Left ventricle myocardium inferior (tissue), 1 donor: ENCODE results near the gene GPR55. TPM values are rescaled to one million over a fixed set of nuclear protein-coding genes. Genes with fewer than 3 reads are reported as not detected.
"Not testable (repeated sequence)": the region's sequence is repeated elsewhere in the genome, so short reads cannot be mapped to it uniquely, and the experiment has no call there.

Experiments
- DNase-seq: peaks from one replicate; pipeline ENCODE4 v3.0.0-alpha.2; 2020
- H3K27ac ChIP-seq: fragments of 200-600 bp; replicated peaks from 2 replicates; pipeline ENCODE4 v1.8.0; 2021
- H3K27me3 ChIP-seq: fragments of 200-600 bp; 2 replicates; pipeline ENCODE4 v1.8.0; 2021; ENCODE audit warnings: low read depth
- H3K36me3 ChIP-seq: fragments of 200-600 bp; 2 replicates; pipeline ENCODE4 v1.8.0; 2021
- H3K4me1 ChIP-seq: fragments of 200-600 bp; 2 replicates; pipeline ENCODE4 v1.8.0; 2021
- H3K4me3 ChIP-seq: fragments of 200-600 bp; 2 replicates; pipeline ENCODE4 v1.8.0; 2021; ENCODE audit warnings: mild to moderate bottlenecking, moderate library complexity
- H3K9me3 ChIP-seq: fragments of 200-600 bp; replicated peaks from 2 replicates; pipeline ENCODE4 v1.8.0; 2021
- intact Hi-C: fragments of 100-400 bp; cut with micrococcal nuclease; formaldehyde crosslinking; loops from one replicate; pipeline ENCODE4 v1.11.0; 2022
- total RNA-seq: library from RNA; stranded (reverse); fragmentation: NEBNext Ultra II Directional; extraction: Animal tissue kit (Norgen Biotek cat#: 25700); gene quantifications from one replicate; pipeline ENCODE4 v1.2.1, GENCODE V29; 2021
- TF ChIP-seq, protein P1 (sequence below): fragments of 200-600 bp; IDR thresholded peaks from 2 replicates; pipeline ENCODE4 v1.8.0; 2021; ENCODE audit warnings: antibody characterized with exemption, mild to moderate bottlenecking, borderline replicate concordance
- donor health status: DM: no; HTN: yes; CAD: no; lungs with severe emphysema.

Gene GPR55
- total RNA-seq, 1 donor from 2014 or later, result not detected

DNA sequence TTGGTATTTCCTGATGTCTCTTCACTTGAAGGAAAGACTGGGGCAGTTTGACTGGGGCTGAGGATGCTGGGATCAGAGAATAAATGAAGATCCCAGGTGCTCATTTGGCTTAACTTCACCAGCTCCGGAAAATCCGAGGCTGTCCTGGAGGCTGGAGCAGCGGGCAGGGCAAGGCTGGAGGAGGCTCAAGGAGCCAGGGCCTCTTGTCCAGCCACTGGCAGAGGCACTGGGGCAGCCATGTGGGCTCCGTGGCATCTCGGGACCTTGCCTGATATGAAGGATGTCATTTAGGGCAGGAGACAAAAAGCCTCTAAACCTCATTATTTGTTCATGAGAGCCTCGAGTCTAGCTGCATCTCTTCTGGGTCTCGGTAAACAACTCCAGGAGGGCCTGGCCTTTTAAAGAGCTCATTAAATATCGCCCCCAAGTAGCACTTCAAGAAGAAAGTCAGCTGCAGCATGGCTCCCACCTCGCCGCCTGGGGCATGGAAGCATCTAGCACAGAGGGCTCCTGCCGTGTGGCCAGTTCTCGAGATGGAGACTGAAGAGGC is 13.5 kb upstream of the GPR55 start:
- TF ChIP-seq, protein P1, sequence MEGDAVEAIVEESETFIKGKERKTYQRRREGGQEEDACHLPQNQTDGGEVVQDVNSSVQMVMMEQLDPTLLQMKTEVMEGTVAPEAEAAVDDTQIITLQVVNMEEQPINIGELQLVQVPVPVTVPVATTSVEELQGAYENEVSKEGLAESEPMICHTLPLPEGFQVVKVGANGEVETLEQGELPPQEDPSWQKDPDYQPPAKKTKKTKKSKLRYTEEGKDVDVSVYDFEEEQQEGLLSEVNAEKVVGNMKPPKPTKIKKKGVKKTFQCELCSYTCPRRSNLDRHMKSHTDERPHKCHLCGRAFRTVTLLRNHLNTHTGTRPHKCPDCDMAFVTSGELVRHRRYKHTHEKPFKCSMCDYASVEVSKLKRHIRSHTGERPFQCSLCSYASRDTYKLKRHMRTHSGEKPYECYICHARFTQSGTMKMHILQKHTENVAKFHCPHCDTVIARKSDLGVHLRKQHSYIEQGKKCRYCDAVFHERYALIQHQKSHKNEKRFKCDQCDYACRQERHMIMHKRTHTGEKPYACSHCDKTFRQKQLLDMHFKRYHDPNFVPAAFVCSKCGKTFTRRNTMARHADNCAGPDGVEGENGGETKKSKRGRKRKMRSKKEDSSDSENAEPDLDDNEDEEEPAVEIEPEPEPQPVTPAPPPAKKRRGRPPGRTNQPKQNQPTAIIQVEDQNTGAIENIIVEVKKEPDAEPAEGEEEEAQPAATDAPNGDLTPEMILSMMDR, result no peak
- Histone ChIP-seq H3K4me1 (peaks cover 6% of the 10 kb centered on the region), H3K36me3 (no peaks in the 10 kb centered on the region), H3K4me3 (no peak overlapping the region), H3K9me3 (peaks cover 20% of the 10 kb centered on the region), H3K27me3 (peaks cover 57% of the 10 kb centered on the region), H3K27ac (no peak overlapping the region)
- DNase-seq, result no peak
- intact Hi-C loops, result no loop called here

DNA sequence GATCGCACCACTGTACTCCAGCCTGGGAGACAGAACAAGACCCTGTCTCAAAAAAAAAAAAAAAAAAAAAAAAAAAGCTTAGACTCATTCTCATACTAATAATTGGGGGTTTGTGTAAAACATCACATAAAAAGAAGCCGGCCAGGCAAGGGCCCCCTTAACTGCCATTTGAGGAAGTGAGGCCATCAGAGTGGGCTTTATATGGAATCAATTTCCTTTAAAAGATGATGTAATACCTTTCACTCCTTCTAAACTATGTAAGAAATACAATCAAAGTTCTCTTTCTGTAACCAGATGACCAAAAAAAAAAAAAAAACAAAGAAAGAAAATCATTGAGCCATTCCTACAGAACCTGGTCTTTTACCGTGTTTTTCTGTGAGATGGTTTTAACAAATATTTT is 13.1 kb upstream of the GPR55 start:
- peaks cover 11% of the 10 kb centered on the region for H3K4me1 ChIP-seq
- H3K27ac ChIP-seq, result no peak overlapping the region
- TF ChIP-seq, protein P1, result no peak
- no peak for DNase-seq
- intact Hi-C loops, result no loop called here
- no peak overlapping the region for H3K4me3 ChIP-seq
- peaks cover 57% of the 10 kb centered on the region for H3K27me3 ChIP-seq
- H3K9me3 ChIP-seq, result peaks cover 20% of the 10 kb centered on the region
- no peaks in the 10 kb centered on the region for H3K36me3 ChIP-seq

DNA sequence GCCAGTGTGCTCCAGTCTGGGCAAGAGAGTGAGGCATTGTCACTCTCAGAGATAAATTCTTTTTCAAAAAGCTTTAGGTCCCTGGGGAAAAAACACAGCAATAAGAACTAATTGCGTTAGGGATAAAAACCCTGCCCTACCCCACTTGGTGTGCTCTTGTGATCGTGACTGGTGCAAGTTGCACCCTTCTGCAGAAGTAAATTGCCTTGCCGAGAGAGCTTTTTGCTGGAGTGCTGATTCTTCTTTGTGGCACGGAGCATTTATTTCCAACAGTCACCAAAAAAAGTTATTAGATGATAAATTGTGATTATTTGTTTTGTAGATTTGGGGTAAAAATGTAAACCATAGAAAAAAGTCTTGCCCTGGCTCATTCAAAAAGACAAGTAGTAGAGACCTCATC is 12.3 kb upstream of the GPR55 start:
- intact Hi-C loops, result no loop called here
- Histone ChIP-seq H3K36me3 (no peaks in the 10 kb centered on the region), H3K27me3 (peaks cover 57% of the 10 kb centered on the region), H3K4me3 (no peak overlapping the region), H3K27ac (no peak overlapping the region), H3K9me3 (peaks cover 20% of the 10 kb centered on the region), H3K4me1 (peaks cover 18% of the 10 kb centered on the region)
- TF ChIP-seq, protein P1, result no peak
- DNase-seq, result no peak

DNA sequence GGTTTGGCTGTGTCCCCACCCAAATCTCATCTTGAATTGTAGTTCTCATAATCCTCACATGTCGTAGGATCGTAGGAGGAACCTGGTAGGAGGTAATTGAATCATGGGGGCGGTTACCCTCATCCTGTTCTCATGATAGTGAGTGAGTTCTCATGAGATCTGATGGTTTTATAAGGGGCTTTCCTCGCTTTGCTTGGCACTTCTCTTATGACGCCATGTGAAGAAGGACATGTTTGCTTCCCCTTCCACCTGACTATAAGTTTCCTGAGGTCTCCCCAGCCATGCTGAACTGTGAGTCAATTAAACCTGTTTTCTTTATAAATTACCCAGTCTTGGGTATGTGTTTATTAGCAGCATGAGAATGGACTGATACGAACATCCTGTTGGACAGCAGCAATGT is 11.2 kb upstream of the GPR55 start:
- H3K4me1 ChIP-seq, result peaks cover 25% of the 10 kb centered on the region
- H3K4me3 ChIP-seq, DNase-seq, H3K36me3 ChIP-seq, H3K27ac ChIP-seq, intact Hi-C loops: not testable (repeated sequence)
- peaks cover 20% of the 10 kb centered on the region for H3K9me3 ChIP-seq
- peaks cover 50% of the 10 kb centered on the region for H3K27me3 ChIP-seq

DNA sequence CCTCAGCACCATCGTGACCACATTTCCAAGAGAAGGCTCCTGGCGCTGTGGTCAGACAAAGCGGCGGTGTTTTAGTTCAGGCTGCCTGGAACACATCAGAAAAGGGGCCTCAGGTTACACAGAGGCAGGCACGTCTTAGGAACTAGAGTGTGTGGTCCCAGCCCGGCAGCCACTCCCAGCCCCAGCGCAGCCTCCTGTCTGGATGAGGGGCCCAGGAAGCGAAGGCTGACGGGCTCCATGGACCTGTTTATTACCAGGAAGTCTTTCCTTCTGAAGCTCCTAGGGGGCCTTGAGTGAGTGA is 10.0 kb upstream of the GPR55 start:
- Histone ChIP-seq H3K27me3 (peaks cover 50% of the 10 kb centered on the region), H3K4me3 (no peak overlapping the region), H3K9me3 (peaks cover 20% of the 10 kb centered on the region), H3K4me1 (peaks cover 25% of the 10 kb centered on the region), H3K36me3 (no peaks in the 10 kb centered on the region), H3K27ac (no peak overlapping the region)
- TF ChIP-seq, protein P1, result no peak
- DNase-seq, result no peak
- intact Hi-C loops, result no loop called here

DNA sequence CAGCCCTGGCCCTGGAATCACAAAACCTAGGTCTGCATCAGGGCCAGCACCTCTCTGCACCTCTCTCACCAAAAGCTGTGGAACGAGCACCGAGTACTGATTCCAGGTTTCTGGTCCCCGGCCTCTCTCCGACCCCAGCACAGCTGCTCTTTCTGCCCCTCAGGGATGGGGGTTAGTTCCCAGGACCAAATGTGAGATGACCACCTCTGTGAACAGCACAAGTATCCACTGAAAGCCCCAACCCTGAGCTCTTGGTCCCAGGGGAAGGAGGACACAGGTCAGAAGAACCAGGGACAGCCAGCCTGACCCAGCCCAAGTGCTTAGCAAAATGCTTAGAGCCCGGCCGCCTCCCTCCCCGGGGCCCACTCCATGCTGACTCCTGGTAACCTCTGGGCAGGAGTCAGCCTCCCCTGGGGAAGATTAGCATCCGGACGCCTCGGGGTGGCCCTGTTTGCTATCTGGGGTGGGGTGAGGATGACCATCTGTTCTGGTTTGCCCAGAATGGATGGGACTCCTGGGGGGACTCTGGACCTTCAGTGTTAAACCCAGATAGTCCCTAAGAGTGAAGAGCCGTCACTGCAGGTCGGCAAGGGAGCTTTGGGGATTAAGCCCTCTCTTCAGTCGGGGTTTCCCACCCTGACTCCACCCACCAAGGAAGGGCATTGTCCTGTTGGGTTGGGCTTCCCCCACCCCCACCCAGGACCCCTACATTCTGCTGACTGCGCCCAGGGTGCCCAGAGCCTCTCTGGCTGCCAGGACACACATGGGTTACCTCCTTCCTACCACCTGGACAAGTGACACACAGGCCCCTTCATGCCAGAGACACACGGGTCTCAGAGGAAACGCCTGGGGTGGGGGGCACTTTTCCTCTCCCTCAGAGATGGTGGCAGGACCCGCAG is 9.4 kb upstream of the GPR55 start:
- Histone ChIP-seq H3K9me3 (peaks cover 20% of the 10 kb centered on the region), H3K4me1 (peaks cover 25% of the 10 kb centered on the region), H3K4me3 (no peak overlapping the region), H3K36me3 (no peaks in the 10 kb centered on the region), H3K27ac (no peak overlapping the region), H3K27me3 (peaks cover 45% of the 10 kb centered on the region)
- no peak for DNase-seq
- intact Hi-C loops, result no loop called here
- TF ChIP-seq, protein P1, result no peak
